Ishikawa (cell line): ENCODE results near the gene SEMA4F.

Experiments
- CEBPB ChIP-seq: IDR thresholded peaks from 2 replicates; pipeline ENCODE4 v1.6.1; 2012
- CREB1 ChIP-seq: IDR thresholded peaks from 2 replicates; pipeline ENCODE4 v1.6.1; 2012; ENCODE audit warnings: low read depth
- EGR1 ChIP-seq: IDR thresholded peaks from 2 replicates; pipeline ENCODE4 v1.6.1; 2012
- EP300 ChIP-seq: IDR thresholded peaks from 2 replicates; pipeline ENCODE4 v1.6.1; 2012; ENCODE audit warnings: borderline replicate concordance
- FOXM1 ChIP-seq: IDR thresholded peaks from 2 replicates; pipeline ENCODE4 v1.6.1; 2012; ENCODE audit warnings: low read depth, borderline replicate concordance
- MAX ChIP-seq: IDR thresholded peaks from 2 replicates; pipeline ENCODE4 v1.6.1; 2012
- NFIC ChIP-seq: IDR thresholded peaks from 2 replicates; pipeline ENCODE4 v1.6.1; 2012
- RAD21 ChIP-seq: IDR thresholded peaks from 2 replicates; pipeline ENCODE4 v1.6.1; 2012; ENCODE audit warnings: low read depth
- REST ChIP-seq: IDR thresholded peaks from 2 replicates; pipeline ENCODE4 v1.6.1; 2012; ENCODE audit warnings: low read depth, mild to moderate bottlenecking
- TAF1 ChIP-seq: IDR thresholded peaks from 2 replicates; pipeline ENCODE4 v1.6.1; 2012; ENCODE audit warnings: low read depth, mild to moderate bottlenecking
- TCF12 ChIP-seq: IDR thresholded peaks from 2 replicates; pipeline ENCODE4 v1.6.1; 2012; ENCODE audit warnings: low read depth
- TEAD4 ChIP-seq: IDR thresholded peaks from 2 replicates; pipeline ENCODE4 v1.6.1; 2012
- USF1 ChIP-seq: IDR thresholded peaks from 2 replicates; pipeline ENCODE4 v1.6.1; 2012
- YY1 ChIP-seq: IDR thresholded peaks from 2 replicates; pipeline ENCODE4 v1.6.1; 2012; ENCODE audit warnings: low read depth
- ZBTB7A ChIP-seq: IDR thresholded peaks from 2 replicates; pipeline ENCODE4 v1.6.1; 2012; ENCODE audit warnings: low read depth

SEMA4F gene

GRCh38 chr2:74695663-74696062 lies 41.6 kb downstream of the SEMA4F start:
- TF ChIP-seq TAF1, result no peak
- no peak for TF ChIP-seq EGR1
- TF ChIP-seq RAD21, result no peak
- TF ChIP-seq YY1, result no peak
- no peak for TF ChIP-seq ZBTB7A
- TF ChIP-seq CEBPB, result no peak
- TF ChIP-seq EP300, result no peak
- TF ChIP-seq TEAD4, result no peak
- no peak for TF ChIP-seq REST
- no peak for TF ChIP-seq TCF12
- TF ChIP-seq CREB1, result no peak
- TF ChIP-seq MAX, result no peak
- no peak for TF ChIP-seq USF1
- TF ChIP-seq FOXM1, result no peak
- no peak for TF ChIP-seq NFIC

- no peak for TF ChIP-seq RAD21
- no peak for TF ChIP-seq TEAD4
- no peak for TF ChIP-seq EP300
- no peak for TF ChIP-seq CREB1
- no peak for TF ChIP-seq USF1
- TF ChIP-seq MAX, result no peak
- TF ChIP-seq CEBPB, result no peak
- TF ChIP-seq EGR1, result no peak
Measured at GRCh38 chr2:74696829-74697228, 42.8 kb downstream of the SEMA4F start.

GRCh38 chr2:74700643-74701372 lies 46.8 kb downstream of the SEMA4F start:
- TF ChIP-seq FOXM1 (no peak), USF1 (no peak), YY1 (no peak), TEAD4 (no peak), CREB1 (no peak), NFIC (no peak), REST (no peak), MAX (no peak), EGR1 (no peak), CEBPB (no peak), TAF1 (no peak), RAD21 (no peak), ZBTB7A (no peak), EP300 (no peak), TCF12 (no peak)

- TF ChIP-seq CREB1 (no peak), YY1 (no peak), TAF1 (no peak), REST (no peak), TEAD4 (no peak), USF1 (no peak), RAD21 (no peak), CEBPB (no peak), EP300 (no peak)
Measured at GRCh38 chr2:74702001-74702715, 48.1 kb downstream of the SEMA4F start.
